GM15510 (cell line): ENCODE data around the gene TRAPPC12.
A peak's percentile ranks its signal among the peaks of the same experiment; 100 is the strongest.

Experiments
- POLR2A ChIP-seq: IDR thresholded peaks from 3 replicates; pipeline ENCODE4 v1.6.1; 2011; ENCODE audit warnings: borderline replicate concordance; ENCODE audit not compliant: insufficient read length; ENCODE audit errors: extremely low read depth

TRAPPC12 gene

GRCh38 chr2:3356799-3357198 lies 22.7 kb upstream of the TRAPPC12 start:
- no peak for TF ChIP-seq POLR2A

GRCh38 chr2:3357926-3358325 lies 21.6 kb upstream of the TRAPPC12 start:
- no peak for TF ChIP-seq POLR2A

GRCh38 chr2:3361518-3362389 lies 17.7 kb upstream of the TRAPPC12 start:
- no peak for TF ChIP-seq POLR2A

- no peak for TF ChIP-seq POLR2A
Measured at GRCh38 chr2:3365219-3365618, 14.3 kb upstream of the TRAPPC12 start.

- TF ChIP-seq POLR2A, result no peak
Measured at GRCh38 chr2:3368261-3368722, 11.2 kb upstream of the TRAPPC12 start.

GRCh38 chr2:3376821-3377220 lies 2.7 kb upstream of the TRAPPC12 start:
- no peak for TF ChIP-seq POLR2A

GRCh38 chr2:3377279-3377611 lies 2.2 kb upstream of the TRAPPC12 start:
- no peak for TF ChIP-seq POLR2A

- TF ChIP-seq POLR2A, result peak; percentile 79
Measured at GRCh38 chr2:3377612-3378432, 1.7 kb upstream of the TRAPPC12 start, which contains the start of gene EIPR1. EIPR1 (minus strand) TSS chr2:3377818; CDS start chr2:3377689, 129 bp downstream.

GRCh38 chr2:3379339-3379646 lies 201 bp upstream of the TRAPPC12 start:
- no peak for TF ChIP-seq POLR2A

GRCh38 chr2:3386448-3386958 lies 7.0 kb downstream of the TRAPPC12 start:
- no peak for TF ChIP-seq POLR2A

GRCh38 chr2:3387011-3387410 lies 7.5 kb downstream of the TRAPPC12 start:
- TF ChIP-seq POLR2A, result no peak

GRCh38 chr2:3387644-3388411 lies 8.3 kb downstream of the TRAPPC12 start:
- no peak for TF ChIP-seq POLR2A

- TF ChIP-seq POLR2A, result no peak
Measured at GRCh38 chr2:3388412-3388738, 8.9 kb downstream of the TRAPPC12 start.

GRCh38 chr2:3389193-3389592 lies 9.7 kb downstream of the TRAPPC12 start:
- TF ChIP-seq POLR2A, result no peak

GRCh38 chr2:3390041-3390440 lies 10.5 kb downstream of the TRAPPC12 start:
- TF ChIP-seq POLR2A, result no peak
